Effector memory CD8-positive, alpha-beta T cell (primary cell): ENCODE measurements around the gene FAM20A.
A peak's percentile ranks its signal among the peaks of the same experiment; 100 is the strongest.

Experiments
- ATAC-seq: fragments of 150-1000 bp; cut with Tn5 transposase; replicated peaks from 2 replicates; pipeline ENCODE4 v1.10.0; 2021; ENCODE audit warnings: mild to moderate bottlenecking, moderate library complexity
- DNase-seq, 3 experiments: peaks; one replicate each; pipeline ENCODE4 v3.0.0; 2021
- H3K27ac Mint-ChIP-seq, 2 donors: one replicate each; pipeline ENCODE4 v1.8.0; 2022; ENCODE audit warnings: mild to moderate bottlenecking in 2 of 2, mixed read lengths in 2 of 2, moderate library complexity in 2 of 2
- H3K27me3 Mint-ChIP-seq, 2 donors: one replicate each; pipeline ENCODE4 v1.8.0; 2022; ENCODE audit warnings: mixed read lengths in 2 of 2
- H3K36me3 Mint-ChIP-seq: one replicate; pipeline ENCODE4 v1.8.0; 2022; ENCODE audit warnings: mild to moderate bottlenecking, moderate library complexity, mixed read lengths; ENCODE audit not compliant: insufficient read depth
- H3K4me1 Mint-ChIP-seq, 2 donors: one replicate each; pipeline ENCODE4 v1.8.0; 2022; ENCODE audit warnings: low read depth in 2 of 2, mixed read lengths in 2 of 2
- H3K4me3 Mint-ChIP-seq, 2 donors: one replicate each; pipeline ENCODE4 v1.8.0; 2022; ENCODE audit warnings: mild to moderate bottlenecking in 2 of 2, mixed read lengths in 2 of 2, moderate library complexity in 2 of 2
- H3K9me3 Mint-ChIP-seq, 2 donors: one replicate each; pipeline ENCODE4 v1.8.0; 2022; ENCODE audit warnings: mixed read lengths in 2 of 2
- total RNA-seq, 9 experiments: gene quantifications; one replicate each; lab custom pipeline; 2026; lab: John Stamatoyannopoulos, UW

FAM20A gene
- 0 to 0.07 (median 0) reads per million in 9 experiments for total RNA-seq

DNA sequence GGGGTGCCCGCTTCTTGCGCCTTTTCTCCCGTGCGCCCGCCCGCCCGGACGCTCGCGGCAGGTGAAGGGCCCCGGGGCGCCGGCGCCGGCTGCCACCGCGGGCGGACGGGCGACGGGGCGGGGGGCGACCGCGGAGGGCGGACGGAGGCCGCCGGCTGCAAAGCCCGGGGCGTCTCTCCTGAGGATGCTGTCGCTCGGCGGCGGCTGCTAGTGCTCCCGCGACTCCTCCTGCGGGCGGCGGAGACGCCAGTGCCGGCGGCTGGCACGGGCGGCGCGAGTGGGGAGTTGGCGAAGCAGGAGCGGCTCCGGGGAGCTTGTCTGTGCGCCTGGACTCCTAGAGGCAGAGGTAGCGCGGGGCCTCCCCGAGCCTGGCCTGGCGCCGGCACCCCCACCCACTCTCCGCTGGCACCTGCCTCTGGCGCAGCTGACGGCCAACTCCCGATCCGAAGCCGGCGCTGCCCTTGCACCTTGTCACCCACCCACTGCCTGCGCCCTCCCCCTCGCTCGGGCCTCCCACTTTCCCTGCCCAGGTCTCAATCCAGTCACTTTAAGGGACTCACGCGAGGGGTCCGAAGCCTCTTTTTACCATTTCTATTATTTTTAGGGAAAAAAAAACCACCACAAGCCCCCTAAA lies at the start of gene FAM20A:
Gene FAM20A (minus strand): TSS at position 437 of the 634 bp plus-strand sequence. CDS start 701 bp downstream, outside the sequence.
- H3K27me3 Mint-ChIP-seq: peaks cover 72 to 84% of the 10 kb centered on the region in 2 donors
- no peak for DNase-seq
- H3K36me3 Mint-ChIP-seq: no peaks in the 10 kb centered on the region
- no peak for ATAC-seq
- peak within 1 kb of the TSS; percentile 57 to 84 for H3K4me3 Mint-ChIP-seq
- H3K9me3 Mint-ChIP-seq: no peaks in the 10 kb centered on the region
- no peak within 1 kb of the TSS for H3K27ac Mint-ChIP-seq
- H3K4me1 Mint-ChIP-seq: peaks cover 4 to 7% of the 10 kb centered on the region in 2 donors

DNA sequence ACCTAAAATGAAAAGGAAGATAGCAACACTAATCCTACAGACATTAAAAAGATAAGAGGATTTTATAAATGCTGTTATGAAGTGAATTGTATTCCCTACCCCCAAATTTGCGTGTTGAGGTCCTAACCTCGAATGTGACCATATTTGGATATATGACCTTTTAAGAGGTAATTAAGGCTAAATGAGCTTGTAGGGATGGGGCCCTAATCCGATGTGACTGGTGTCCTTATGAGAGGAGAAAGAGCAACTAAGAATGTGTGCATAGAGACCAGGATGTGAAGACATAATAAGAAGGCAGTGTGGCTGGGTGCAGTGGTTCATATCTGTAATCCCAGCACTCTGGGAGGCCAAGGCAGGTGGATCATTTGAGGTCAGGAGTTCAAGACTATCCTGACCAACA lies 48.2 kb upstream of the FAM20A start:
- Mint-ChIP-seq H3K9me3 (peaks cover 4 to 7% of the 10 kb centered on the region in 2 donors), H3K4me1 (no peaks in the 10 kb centered on the region), H3K36me3 (no peaks in the 10 kb centered on the region), H3K27me3 (peaks cover 27 to 28% of the 10 kb centered on the region in 2 donors), H3K4me3 (no peak overlapping the region), H3K27ac (no peak overlapping the region)
- DNase-seq (no peak), ATAC-seq (no peak)

DNA sequence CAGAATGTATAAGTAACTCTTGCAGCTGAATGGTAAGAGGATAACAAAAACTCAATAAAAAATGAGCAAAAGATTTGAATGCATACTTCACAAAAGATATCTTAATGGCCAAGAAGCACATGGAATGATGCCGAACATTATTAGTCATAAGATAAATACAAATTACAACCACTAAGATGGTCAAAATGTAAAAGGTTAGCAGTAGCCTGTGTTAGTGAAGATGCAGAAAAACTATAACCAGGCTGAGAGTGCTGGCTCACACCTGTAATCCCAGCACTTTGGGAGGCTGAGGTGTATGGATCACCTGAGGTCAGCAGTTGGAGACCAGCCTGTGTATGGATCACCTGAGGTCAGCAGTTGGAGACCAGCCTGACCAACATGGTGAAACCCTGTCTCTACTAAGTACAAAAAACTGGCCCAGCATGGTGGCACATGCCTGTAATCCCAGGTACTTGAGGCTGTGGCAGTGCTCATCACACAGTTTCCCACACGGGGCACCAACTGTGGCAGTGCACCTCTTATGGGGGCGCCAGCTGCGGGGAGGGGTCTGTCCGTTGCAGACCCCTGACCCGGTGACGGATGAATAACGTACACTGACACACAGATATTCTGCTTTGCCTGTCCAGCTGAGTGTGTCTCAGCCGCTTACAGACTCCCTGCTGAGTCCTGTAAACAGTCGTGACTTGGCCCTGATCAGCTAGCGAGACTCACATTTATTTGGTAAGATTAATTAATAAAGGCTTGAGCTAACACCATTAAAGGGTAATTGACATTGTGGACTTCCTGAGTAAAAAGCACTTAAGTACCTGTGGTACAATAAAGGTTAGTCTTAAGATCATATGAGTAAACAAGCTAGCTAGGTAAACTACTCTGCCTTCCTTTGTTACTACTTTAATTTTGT lies 45.7 kb upstream of the FAM20A start:
- no peaks in the 10 kb centered on the region for H3K4me1 Mint-ChIP-seq

DNA sequence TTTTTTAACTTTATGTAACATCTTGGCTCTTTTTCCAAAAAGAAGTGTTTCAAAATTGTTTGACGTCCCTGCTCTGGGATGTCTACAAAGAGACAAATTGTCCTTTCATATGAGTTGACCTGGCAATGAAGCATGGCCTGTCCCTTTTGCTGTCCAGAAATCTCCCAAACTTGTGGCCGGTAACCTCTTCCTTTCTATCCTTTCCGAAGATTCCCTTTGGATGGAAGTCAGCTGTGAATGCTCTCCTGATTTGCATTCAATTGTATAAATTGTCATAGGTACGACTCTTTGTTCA lies 40.9 kb upstream of the FAM20A start:
- Mint-ChIP-seq H3K27me3 (peaks cover 66 to 74% of the 10 kb centered on the region in 2 donors), H3K4me3 (no peak overlapping the region), H3K27ac (no peak overlapping the region), H3K36me3 (no peaks in the 10 kb centered on the region), H3K4me1 (no peaks in the 10 kb centered on the region), H3K9me3 (no peaks in the 10 kb centered on the region)
- ATAC-seq (no peak), DNase-seq (no peak)

More for the DNA sequence above, 45.7 kb upstream of the FAM20A start:
- Mint-ChIP-seq H3K27ac (no peak overlapping the region), H3K27me3 (peaks cover 48 to 50% of the 10 kb centered on the region in 2 donors), H3K36me3 (no peaks in the 10 kb centered on the region), H3K4me3 (no peak overlapping the region), H3K9me3 (peaks cover 4 to 7% of the 10 kb centered on the region in 2 donors)
- DNase-seq (no peak), ATAC-seq (no peak)

DNA sequence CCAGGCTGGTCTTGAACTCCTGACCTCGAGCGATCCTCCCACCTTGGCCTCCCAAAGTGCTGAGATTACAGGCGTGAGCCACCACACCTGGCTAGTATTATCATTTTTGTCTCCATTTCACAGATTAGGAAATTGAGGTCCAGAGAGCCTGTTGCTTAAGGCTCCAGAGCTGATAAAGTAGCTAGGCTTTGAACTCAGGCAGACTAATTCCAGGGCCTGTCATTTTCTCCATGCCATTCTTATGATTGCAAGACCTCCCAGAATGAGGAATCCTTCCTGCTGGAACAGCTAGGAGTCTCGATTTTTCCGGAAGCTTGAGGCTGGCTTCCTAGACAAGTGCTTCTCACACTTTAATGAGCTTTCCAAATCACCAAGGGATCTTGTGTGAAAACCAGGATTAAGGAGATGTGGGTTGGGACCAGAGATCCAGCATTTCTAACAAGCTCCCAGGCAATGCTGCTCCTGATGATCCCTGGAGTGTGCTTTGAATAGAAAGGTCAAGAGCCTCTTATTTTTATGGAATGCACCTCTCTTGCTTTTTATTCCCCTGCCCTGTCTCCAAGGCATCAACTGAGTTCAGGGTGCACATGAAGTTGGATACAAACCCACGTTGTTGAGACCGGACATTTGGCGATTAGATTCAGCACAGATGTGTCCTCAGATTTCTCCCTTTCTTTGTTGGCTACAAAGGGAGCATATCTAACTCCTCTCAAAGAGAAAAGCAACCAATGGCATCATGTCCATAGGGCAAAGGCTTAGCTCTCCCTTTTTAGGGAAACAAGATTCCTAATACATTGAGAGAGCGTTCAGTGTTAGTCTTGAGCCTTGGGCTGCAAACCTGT lies 40.3 kb upstream of the FAM20A start:
- H3K27me3 Mint-ChIP-seq: peaks cover 71 to 80% of the 10 kb centered on the region in 2 donors
- no peak overlapping the region for H3K27ac Mint-ChIP-seq
- no peaks in the 10 kb centered on the region for H3K9me3 Mint-ChIP-seq
- no peak overlapping the region for H3K4me3 Mint-ChIP-seq
- no peaks in the 10 kb centered on the region for H3K4me1 Mint-ChIP-seq
- no peak for ATAC-seq
- no peak for DNase-seq
- H3K36me3 Mint-ChIP-seq: no peaks in the 10 kb centered on the region

DNA sequence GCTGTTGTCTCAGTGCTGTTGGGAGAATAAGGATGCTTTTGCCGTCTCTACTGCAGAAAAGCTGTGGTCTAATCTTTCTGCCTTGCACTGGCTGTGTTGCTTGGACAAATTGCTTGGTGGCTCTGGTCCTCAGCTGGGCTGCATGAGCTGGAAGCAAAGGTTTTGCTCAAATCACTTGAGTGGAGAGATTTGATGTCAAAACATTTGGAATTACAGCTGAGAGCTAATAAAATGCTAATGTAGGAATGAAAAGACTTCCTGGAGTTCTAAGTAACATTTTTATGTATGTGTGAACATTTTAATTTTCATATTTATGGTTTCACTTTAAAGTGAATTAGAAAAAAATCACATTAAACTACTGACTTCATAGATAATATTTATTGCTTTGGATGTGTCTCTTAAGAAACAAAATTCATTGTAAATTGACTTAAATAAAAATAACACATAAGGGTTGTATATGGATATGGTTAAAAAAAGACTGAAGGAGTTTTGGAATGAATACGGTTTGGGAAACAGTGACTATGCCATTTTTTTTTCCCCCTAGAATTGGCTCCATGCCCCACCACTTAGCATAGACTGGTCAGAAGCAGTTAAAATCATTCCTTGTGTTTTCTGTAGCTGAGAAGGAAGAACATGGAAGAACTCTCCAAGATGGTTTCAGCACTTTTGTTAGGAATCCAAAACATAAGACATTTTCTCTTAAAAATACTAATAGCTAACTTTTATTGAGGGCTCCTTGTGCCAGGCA lies 39.2 kb upstream of the FAM20A start:
- Mint-ChIP-seq H3K4me1 (no peaks in the 10 kb centered on the region), H3K4me3 (no peak overlapping the region), H3K9me3 (no peaks in the 10 kb centered on the region), H3K27me3 (peaks cover 67 to 77% of the 10 kb centered on the region in 2 donors), H3K36me3 (no peaks in the 10 kb centered on the region), H3K27ac (no peak overlapping the region)
- DNase-seq: no peak
- ATAC-seq: no peak

DNA sequence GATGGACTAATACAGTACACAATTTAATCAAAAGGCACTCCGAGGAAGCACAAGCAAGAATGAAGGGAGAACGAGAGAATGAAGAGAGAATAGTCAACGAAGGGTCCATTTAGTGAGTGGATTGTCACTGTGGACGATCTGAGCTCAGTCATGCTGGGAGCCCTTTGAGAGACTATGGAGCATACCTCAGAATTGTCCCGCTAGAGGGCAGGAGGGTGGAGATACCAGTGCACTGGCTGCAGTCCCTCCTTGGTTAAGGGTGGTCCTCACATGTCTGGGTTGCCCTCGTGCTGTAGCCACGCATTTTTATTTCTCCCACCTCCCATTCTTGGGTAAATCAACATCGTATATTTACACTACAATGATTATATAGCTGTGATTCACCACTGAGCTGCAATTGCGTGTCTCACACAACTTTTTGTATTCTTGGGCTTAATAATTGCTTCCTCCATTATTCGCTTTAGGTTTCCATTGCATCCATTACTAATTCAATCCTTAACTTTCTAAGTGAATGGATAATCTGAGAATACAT lies 33.2 kb upstream of the FAM20A start:
- H3K4me3 Mint-ChIP-seq: no peak overlapping the region
- peaks cover 24 to 30% of the 10 kb centered on the region in 2 donors for H3K27me3 Mint-ChIP-seq
- H3K36me3 Mint-ChIP-seq: no peaks in the 10 kb centered on the region
- no peak overlapping the region for H3K27ac Mint-ChIP-seq
- ATAC-seq: no peak
- no peaks in the 10 kb centered on the region for H3K9me3 Mint-ChIP-seq
- DNase-seq: no peak
- no peaks in the 10 kb centered on the region for H3K4me1 Mint-ChIP-seq

DNA sequence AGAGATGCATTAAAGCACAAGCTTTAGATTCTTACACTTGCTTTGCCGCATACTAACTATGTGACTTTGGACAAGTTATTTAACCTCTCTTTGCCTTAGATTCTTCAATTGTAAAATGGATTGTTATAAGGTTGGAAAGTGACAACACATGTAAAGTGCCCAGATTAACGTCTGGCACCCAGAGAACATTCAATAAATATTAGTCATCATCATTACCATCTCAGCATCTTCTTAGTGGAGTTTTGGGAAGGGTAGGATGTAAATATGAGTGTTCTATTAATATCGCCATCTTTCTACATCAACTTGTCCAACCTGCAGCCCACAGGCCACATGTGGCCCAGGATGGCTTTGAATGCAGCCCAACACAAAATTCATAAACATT lies 27.4 kb upstream of the FAM20A start:
- peaks cover 20 to 22% of the 10 kb centered on the region in 2 donors for H3K27me3 Mint-ChIP-seq
- ATAC-seq: no peak
- no peaks in the 10 kb centered on the region for H3K36me3 Mint-ChIP-seq
- no peaks in the 10 kb centered on the region for H3K4me1 Mint-ChIP-seq
- no peak overlapping the region for H3K27ac Mint-ChIP-seq
- H3K4me3 Mint-ChIP-seq: no peak overlapping the region
- H3K9me3 Mint-ChIP-seq: no peaks in the 10 kb centered on the region
- no peak for DNase-seq

DNA sequence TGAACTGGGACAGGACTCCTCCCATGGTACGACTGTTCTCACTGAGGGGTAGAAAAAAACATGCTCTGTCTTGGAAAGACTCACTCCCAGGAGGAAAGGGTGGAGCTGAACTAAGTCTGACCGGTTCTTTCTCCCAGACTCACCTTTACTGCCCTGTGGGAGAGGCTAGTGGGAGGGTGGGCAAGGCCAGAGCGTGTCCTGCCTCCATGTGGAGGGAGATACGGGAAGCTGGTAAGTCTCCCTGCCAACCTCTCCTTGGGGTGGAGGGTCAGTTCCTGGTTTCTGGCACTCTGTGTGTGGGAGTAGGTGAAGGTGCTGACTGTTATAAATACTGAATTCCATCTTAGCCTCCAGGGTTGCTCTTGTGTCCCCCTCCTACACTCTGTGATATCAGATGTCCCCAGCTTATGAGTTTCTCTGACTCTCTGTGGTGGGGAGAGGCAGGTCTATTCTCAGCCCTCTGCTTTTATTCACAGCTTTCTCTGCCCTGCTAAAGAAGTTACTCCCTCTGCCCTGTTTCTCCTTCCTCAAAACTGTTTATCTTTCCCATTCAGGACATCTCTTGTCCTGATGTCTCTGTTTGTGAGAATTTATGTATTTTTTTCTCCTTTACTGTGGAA lies 26.9 kb upstream of the FAM20A start:
- Mint-ChIP-seq H3K4me3 (no peak overlapping the region), H3K36me3 (no peaks in the 10 kb centered on the region), H3K27me3 (peaks cover 20 to 22% of the 10 kb centered on the region in 2 donors), H3K9me3 (no peaks in the 10 kb centered on the region), H3K4me1 (no peaks in the 10 kb centered on the region), H3K27ac (no peak overlapping the region)
- ATAC-seq (no peak), DNase-seq (no peak)

DNA sequence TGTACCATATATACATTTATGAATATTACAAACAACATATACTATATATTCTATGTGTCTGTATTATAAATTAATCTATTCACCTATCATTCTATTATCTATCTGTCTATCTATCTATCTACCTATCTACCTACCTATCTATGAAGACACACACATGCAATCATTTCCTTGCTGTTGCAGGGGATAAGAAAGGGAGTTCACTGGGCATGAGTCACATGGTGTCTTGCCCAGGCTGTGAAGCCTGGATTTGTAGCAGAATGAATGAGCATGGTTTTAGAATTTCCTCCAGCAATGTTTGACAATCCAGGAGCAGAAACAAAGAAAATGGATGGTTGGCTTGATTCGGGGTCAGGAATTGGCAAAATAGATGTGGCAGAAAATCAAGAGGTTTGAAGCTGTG lies 23.2 kb upstream of the FAM20A start:
- Mint-ChIP-seq H3K4me3 (no peak overlapping the region), H3K27me3 (peaks cover 37 to 38% of the 10 kb centered on the region in 2 donors)
- DNase-seq: no peak

DNA sequence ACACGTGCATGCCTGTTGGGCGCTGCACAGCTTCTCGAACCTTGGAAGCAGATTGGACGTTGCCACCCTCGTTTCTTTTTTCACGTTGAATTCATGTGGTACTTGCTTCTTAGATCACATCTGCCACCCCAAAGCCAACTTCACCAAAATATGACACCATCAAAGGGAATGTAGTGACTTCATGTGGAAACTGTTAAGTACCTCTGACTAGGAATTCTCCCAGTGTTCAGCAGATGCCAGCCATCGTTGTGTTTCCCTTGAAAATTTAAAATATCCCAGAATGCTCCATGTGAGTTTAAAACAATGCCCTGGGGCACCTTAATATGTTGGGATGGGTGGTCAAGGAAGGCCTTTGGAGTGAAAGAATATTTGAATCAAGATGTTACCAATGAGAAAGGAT lies 22.6 kb upstream of the FAM20A start:
- no peak overlapping the region for H3K27ac Mint-ChIP-seq
- no peaks in the 10 kb centered on the region for H3K36me3 Mint-ChIP-seq
- peaks cover 41 to 43% of the 10 kb centered on the region in 2 donors for H3K27me3 Mint-ChIP-seq
- H3K4me1 Mint-ChIP-seq: no peaks in the 10 kb centered on the region
- no peak overlapping the region for H3K4me3 Mint-ChIP-seq
- ATAC-seq (no peak), DNase-seq (no peak)
- H3K9me3 Mint-ChIP-seq: peaks cover 0 to 3% of the 10 kb centered on the region in 2 donors

More for the DNA sequence above, 23.2 kb upstream of the FAM20A start:
- H3K9me3 Mint-ChIP-seq: peaks cover 0 to 3% of the 10 kb centered on the region in 2 donors
- H3K27ac Mint-ChIP-seq: no peak overlapping the region
- no peaks in the 10 kb centered on the region for H3K4me1 Mint-ChIP-seq
- no peak for ATAC-seq
- no peaks in the 10 kb centered on the region for H3K36me3 Mint-ChIP-seq

DNA sequence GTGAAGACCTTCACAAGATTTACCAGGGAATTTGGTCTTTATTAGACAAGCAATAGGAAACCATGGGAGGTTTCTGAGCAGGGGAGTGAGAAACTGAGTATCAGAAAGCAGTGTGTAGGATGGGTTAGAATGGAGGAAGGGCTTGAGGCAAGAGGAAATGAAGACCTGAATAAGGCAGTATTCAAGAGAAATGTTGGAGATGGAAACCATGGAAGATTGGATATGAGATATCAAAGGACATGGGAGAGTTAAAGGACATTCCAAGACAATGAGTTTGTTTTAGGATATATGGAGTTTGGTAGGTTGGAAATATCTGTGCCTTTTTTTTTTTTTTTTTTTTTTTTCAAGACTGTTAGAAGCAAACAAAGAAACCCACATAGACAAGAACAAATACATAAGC lies 21.3 kb upstream of the FAM20A start:
- no peak for ATAC-seq
- DNase-seq: no peak
- no peaks in the 10 kb centered on the region for H3K36me3 Mint-ChIP-seq
- H3K4me3 Mint-ChIP-seq: no peak overlapping the region
- peaks cover 34 to 37% of the 10 kb centered on the region in 2 donors for H3K27me3 Mint-ChIP-seq
- H3K9me3 Mint-ChIP-seq: peaks cover 0 to 3% of the 10 kb centered on the region in 2 donors
- H3K27ac Mint-ChIP-seq: no peak overlapping the region
- H3K4me1 Mint-ChIP-seq: no peaks in the 10 kb centered on the region
